BJ (cell line): ENCODE results near the gene TEP1. TPM values are rescaled to one million over a fixed set of nuclear protein-coding genes. Genes with fewer than 3 reads are reported as not detected.

Experiments used
- CTCF ChIA-PET: fragments of 350-600 bp; formaldehyde crosslinking; extraction: SDS; loops from one replicate; lab custom pipeline; 2021; ENCODE audit warnings: antibody characterized with exemption, inconsistent platforms; lab: Yijun Ruan, JAX
- POLR2A ChIA-PET: fragments of 300-600 bp; sonication (Branson Sonifier 250); formaldehyde crosslinking; extraction: SDS; loops from one replicate; lab custom pipeline; 2021; ENCODE audit warnings: antibody characterized with exemption; lab: Charles Lee
- DNase-seq: peaks from one replicate; pipeline ENCODE4 v3.0.0-alpha.2; 2011; ENCODE audit warnings: low read depth
- H3K27me3 ChIP-seq: 2 replicates; pipeline ENCODE4 v1.6.0; 2011; ENCODE audit warnings: low read length; ENCODE audit not compliant: control insufficient read depth, insufficient read depth
- H3K36me3 ChIP-seq: 2 replicates; pipeline ENCODE4 v1.5.1; 2011; ENCODE audit warnings: low read length; ENCODE audit not compliant: control insufficient read depth, insufficient read depth
- H3K4me3 ChIP-seq: 2 replicates; pipeline ENCODE4 v1.5.1; 2011; ENCODE audit warnings: low read depth, mild to moderate bottlenecking, control low read depth, low read length
- polyA plus RNA-seq: library from polyadenylated mRNA; depleted of rRNA; stranded (reverse); fragments of >200 nt; gene quantifications from 2 replicates; pipeline ENCODE4 v1.2.3, GENCODE V29; 2011
- TF ChIP-seq, protein P1 (sequence below): IDR thresholded peaks from 2 replicates; pipeline ENCODE4 v1.5.1; 2011; ENCODE audit warnings: low read depth, mild to moderate bottlenecking, control low read depth, inconsistent platforms, low read length, moderate library complexity; ENCODE audit not compliant: insufficient read depth

Gene TEP1
- polyA plus RNA-seq, 1 experiment = 12.2 TPM

DNA sequence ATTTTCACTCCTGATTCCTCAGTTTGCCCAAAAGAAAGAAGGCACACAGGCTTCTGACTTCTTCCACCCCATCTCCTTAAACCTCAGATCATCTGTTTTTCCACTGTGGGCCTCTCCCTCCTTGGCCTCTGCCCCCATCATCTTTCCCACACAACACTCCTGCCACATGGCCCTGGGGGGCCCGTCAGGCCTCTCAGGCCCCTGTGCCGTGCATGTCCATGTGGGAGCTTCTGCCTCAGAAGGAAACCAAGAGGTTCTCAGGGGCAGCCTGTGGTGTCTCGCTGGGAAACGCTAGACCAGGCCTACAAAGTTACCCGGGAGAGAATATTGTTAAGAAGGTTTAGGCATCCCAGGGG is 14.7 kb upstream of the TEP1 start:
- no peak for DNase-seq
- Histone ChIP-seq H3K4me3 (no peak overlapping the region), H3K27me3 (no peaks in the 10 kb centered on the region), H3K36me3 (no peaks in the 10 kb centered on the region)
- ChIA-PET POLR2A (no interaction called here), CTCF (interaction anchor here (1.0 to 3.0 kb wide), 3 partner anchors 12 to 14 kb away, joined by 4 to 11 read pairs (median 4); no protein-coding TSS in a partner anchor)
- TF ChIP-seq, protein P1, sequence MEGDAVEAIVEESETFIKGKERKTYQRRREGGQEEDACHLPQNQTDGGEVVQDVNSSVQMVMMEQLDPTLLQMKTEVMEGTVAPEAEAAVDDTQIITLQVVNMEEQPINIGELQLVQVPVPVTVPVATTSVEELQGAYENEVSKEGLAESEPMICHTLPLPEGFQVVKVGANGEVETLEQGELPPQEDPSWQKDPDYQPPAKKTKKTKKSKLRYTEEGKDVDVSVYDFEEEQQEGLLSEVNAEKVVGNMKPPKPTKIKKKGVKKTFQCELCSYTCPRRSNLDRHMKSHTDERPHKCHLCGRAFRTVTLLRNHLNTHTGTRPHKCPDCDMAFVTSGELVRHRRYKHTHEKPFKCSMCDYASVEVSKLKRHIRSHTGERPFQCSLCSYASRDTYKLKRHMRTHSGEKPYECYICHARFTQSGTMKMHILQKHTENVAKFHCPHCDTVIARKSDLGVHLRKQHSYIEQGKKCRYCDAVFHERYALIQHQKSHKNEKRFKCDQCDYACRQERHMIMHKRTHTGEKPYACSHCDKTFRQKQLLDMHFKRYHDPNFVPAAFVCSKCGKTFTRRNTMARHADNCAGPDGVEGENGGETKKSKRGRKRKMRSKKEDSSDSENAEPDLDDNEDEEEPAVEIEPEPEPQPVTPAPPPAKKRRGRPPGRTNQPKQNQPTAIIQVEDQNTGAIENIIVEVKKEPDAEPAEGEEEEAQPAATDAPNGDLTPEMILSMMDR = no peak

DNA sequence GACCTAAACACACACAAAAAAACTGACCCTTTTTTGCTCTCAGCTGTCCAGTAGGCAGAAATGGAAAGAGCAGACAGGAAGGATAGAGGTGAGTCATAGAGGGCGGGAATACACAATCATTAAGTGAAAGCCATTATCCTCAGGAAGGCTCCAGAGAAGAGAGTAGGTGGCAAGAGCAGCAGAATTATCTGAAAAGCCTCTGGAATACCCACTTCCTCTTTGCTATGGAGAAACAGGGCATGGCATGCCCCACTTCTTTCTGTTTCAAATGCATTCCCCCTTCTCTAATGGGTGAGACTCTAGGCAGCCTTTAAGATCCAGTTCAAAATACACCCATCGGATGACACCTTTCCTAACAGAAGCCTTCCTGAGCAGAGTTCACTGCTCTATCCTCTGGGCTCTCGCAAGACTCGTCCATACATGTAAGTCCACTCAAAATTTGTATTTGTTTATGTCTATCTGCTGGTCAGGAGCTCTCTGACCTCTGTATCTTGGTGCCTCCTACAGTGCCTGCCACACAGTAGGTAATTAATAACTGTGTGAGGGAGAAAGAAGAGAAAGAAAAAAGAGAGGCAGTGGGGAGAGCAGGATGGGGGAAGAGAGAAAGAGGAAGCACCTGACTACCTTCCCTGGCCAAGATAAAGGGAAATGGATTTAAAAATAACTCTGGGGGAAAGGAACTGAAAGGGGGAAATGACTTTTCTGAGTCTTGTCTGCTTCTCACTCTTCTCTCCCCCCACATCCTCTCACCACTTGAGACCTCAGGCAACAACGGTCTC is 14.1 kb upstream of the TEP1 start:
- TF ChIP-seq, protein P1 = no peak
- H3K4me3 ChIP-seq = no peak overlapping the region
- H3K27me3 ChIP-seq = no peaks in the 10 kb centered on the region
- POLR2A ChIA-PET = no interaction called here
- DNase-seq = no peak
- CTCF ChIA-PET = interaction anchor here (3.0 kb wide), 1 partner anchor 12 kb away, joined by 11 read pairs; no protein-coding TSS in a partner anchor
- no peaks in the 10 kb centered on the region for H3K36me3 ChIP-seq

DNA sequence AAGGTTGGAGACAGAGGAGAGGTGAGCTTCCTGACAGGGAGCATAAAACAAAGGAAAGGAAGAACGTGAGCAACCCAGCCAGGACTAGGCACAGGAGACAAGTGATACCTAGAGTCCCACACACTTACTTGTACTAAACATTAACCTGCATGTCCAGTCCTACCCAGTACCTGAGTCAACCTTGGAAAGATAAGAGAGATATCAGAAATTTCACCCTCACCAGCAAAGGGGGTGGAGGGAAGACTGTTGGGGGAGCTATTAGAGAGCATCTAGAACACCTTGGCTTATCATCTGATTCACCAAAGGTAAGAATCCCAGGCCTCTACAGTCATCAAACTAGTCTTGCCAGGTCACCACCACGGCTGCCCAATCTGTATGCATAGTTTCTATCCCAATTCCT is 11.6 kb upstream of the TEP1 start:
- Histone ChIP-seq H3K4me3 (no peak overlapping the region), H3K27me3 (no peaks in the 10 kb centered on the region), H3K36me3 (no peaks in the 10 kb centered on the region)
- CTCF ChIA-PET = interaction anchor here (0.8 to 2.9 kb wide), 2 partner anchors 10 to 37 kb away, joined by 3 to 25 read pairs; partner anchors contain the start of genes PIP4P1 and TEP1
- TF ChIP-seq, protein P1 = no peak
- POLR2A ChIA-PET = no interaction called here
- DNase-seq = no peak

- Histone ChIP-seq H3K36me3 (no peaks in the 10 kb centered on the region), H3K4me3 (no peak overlapping the region), H3K27me3 (no peaks in the 10 kb centered on the region)
- DNase-seq = no peak
- ChIA-PET CTCF (interaction anchor here (0.8 to 1.3 kb wide), 2 partner anchors 12 to 186 kb away, joined by 4 read pairs; no protein-coding TSS in a partner anchor), POLR2A (no interaction called here)
- TF ChIP-seq, protein P1 = no peak
Observed at GRCh38 chr14:20422886-20423285, 9.6 kb upstream of the TEP1 start.

- H3K27me3 ChIP-seq = no peaks in the 10 kb centered on the region
- ChIA-PET POLR2A (no interaction called here), CTCF (interaction anchor here (1.1 to 1.6 kb wide), 3 partner anchors 8 to 49 kb away, joined by 3 to 5 read pairs (median 4); partner anchors contain the start of gene TEP1)
- TF ChIP-seq, protein P1 = no peak
- no peak overlapping the region for H3K4me3 ChIP-seq
- H3K36me3 ChIP-seq = no peaks in the 10 kb centered on the region
- no peak for DNase-seq
Observed at GRCh38 chr14:20421267-20421666, 8.0 kb upstream of the TEP1 start.
